ENCODE results near the gene EIF3I.

- TF ChIP-seq, protein P1, sequence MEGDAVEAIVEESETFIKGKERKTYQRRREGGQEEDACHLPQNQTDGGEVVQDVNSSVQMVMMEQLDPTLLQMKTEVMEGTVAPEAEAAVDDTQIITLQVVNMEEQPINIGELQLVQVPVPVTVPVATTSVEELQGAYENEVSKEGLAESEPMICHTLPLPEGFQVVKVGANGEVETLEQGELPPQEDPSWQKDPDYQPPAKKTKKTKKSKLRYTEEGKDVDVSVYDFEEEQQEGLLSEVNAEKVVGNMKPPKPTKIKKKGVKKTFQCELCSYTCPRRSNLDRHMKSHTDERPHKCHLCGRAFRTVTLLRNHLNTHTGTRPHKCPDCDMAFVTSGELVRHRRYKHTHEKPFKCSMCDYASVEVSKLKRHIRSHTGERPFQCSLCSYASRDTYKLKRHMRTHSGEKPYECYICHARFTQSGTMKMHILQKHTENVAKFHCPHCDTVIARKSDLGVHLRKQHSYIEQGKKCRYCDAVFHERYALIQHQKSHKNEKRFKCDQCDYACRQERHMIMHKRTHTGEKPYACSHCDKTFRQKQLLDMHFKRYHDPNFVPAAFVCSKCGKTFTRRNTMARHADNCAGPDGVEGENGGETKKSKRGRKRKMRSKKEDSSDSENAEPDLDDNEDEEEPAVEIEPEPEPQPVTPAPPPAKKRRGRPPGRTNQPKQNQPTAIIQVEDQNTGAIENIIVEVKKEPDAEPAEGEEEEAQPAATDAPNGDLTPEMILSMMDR (conservative IDR thresholded peaks at IDR 0.05; ENCODE audit: low read length): no peak; the same call in 1 of the 2 replicates
- TF ChIP-seq EZH2phosphoT487 (IDR thresholded peaks at IDR 0.05; ENCODE audit: borderline replicate concordance): no peak
Observed at GRCh38 chr1:32234792-32235191, 12.6 kb downstream of the EIF3I start.
